Panc1 (cell line): Measurements from ENCODE around the gene HOXA10.

Experiments used
- SIN3A ChIP-seq: IDR thresholded peaks from 2 replicates; pipeline ENCODE4 v1.6.1; 2012; ENCODE audit warnings: low read depth, mild to moderate bottlenecking, low read length, moderate library complexity, borderline replicate concordance; ENCODE audit not compliant: insufficient read depth
- TF ChIP-seq, protein P1 (sequence below): fragments of 450-650 bp; IDR thresholded peaks from 2 replicates; pipeline ENCODE4 v1.5.1; 2017; ENCODE audit warnings: mild to moderate bottlenecking
- TF ChIP-seq, protein P2 (sequence below), 2 experiments: IDR thresholded peaks; 2 replicates each; pipeline ENCODE4 v1.6.1; 2011 to 2012; ENCODE audit warnings: low read depth in 2 of 2, control low read depth in 1 of 2, low read length in 1 of 2, mild to moderate bottlenecking in 1 of 2, moderate library complexity in 1 of 2; ENCODE audit not compliant: insufficient read depth in 1 of 2

DNA sequence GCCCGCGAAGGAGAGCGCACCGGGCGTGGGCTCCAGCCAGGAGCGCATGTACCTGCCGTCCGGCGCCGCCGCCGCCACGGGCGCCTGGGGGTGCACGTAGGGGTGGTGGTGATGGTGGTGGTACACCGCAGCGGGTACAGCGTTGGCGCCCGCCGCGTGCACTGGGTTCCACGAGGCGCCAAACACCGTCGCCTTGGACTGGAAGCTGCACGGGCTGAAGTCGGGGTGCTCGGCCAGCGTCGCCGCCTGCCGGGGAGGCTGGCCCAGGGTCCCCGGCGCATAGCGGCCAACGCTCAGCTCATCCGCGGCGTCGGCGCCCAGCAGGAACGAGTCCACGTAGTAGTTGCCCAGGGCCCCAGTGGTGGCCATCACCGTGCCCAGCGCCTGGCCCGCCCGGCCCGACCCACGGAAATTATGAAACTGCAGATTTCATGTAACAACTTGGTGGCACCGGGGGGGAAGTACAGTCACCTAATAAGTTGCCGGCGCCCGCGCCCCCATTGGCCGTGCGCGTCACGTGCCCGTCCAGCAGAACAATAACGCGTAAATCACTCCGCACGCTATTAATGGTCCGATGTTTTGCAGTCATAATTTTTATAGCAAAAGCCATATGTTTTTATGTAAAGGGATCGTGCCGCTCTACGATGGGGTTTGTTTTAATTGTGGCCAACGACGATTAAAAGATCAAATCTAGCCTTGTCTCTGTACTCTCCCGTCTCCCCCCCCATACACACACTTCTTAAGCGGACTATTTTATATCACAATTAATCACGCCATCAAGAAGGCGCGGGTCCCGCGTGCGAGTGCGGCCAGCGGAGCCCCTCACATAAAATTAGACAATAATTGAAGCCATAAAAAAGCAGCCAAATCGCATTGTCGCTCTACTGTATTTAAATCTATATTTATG, 8.8 kb downstream of the HOXA10 start, which contains the start of gene HOXA9:
- TF ChIP-seq SIN3A: no peak
- TF ChIP-seq, protein P1, sequence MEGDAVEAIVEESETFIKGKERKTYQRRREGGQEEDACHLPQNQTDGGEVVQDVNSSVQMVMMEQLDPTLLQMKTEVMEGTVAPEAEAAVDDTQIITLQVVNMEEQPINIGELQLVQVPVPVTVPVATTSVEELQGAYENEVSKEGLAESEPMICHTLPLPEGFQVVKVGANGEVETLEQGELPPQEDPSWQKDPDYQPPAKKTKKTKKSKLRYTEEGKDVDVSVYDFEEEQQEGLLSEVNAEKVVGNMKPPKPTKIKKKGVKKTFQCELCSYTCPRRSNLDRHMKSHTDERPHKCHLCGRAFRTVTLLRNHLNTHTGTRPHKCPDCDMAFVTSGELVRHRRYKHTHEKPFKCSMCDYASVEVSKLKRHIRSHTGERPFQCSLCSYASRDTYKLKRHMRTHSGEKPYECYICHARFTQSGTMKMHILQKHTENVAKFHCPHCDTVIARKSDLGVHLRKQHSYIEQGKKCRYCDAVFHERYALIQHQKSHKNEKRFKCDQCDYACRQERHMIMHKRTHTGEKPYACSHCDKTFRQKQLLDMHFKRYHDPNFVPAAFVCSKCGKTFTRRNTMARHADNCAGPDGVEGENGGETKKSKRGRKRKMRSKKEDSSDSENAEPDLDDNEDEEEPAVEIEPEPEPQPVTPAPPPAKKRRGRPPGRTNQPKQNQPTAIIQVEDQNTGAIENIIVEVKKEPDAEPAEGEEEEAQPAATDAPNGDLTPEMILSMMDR: no peak
- TF ChIP-seq, protein P2, sequence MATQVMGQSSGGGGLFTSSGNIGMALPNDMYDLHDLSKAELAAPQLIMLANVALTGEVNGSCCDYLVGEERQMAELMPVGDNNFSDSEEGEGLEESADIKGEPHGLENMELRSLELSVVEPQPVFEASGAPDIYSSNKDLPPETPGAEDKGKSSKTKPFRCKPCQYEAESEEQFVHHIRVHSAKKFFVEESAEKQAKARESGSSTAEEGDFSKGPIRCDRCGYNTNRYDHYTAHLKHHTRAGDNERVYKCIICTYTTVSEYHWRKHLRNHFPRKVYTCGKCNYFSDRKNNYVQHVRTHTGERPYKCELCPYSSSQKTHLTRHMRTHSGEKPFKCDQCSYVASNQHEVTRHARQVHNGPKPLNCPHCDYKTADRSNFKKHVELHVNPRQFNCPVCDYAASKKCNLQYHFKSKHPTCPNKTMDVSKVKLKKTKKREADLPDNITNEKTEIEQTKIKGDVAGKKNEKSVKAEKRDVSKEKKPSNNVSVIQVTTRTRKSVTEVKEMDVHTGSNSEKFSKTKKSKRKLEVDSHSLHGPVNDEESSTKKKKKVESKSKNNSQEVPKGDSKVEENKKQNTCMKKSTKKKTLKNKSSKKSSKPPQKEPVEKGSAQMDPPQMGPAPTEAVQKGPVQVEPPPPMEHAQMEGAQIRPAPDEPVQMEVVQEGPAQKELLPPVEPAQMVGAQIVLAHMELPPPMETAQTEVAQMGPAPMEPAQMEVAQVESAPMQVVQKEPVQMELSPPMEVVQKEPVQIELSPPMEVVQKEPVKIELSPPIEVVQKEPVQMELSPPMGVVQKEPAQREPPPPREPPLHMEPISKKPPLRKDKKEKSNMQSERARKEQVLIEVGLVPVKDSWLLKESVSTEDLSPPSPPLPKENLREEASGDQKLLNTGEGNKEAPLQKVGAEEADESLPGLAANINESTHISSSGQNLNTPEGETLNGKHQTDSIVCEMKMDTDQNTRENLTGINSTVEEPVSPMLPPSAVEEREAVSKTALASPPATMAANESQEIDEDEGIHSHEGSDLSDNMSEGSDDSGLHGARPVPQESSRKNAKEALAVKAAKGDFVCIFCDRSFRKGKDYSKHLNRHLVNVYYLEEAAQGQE (IDR thresholded peaks at IDR 0.05; ENCODE audit: insufficient read depth in 1 of 2, low read depth in 2 of 2, low read length in 1 of 2): no peak
